A549 (cell line): ENCODE data around the gene NUDT7.

ENCODE experiments used
- CTCF ChIP-seq: fragments of >200 bp; sonication (Bioruptor Twin); formaldehyde crosslinking; IDR thresholded peaks from 3 replicates; pipeline ENCODE4 v1.5.1; 2016
- HOXB5 ChIP-seq: fragments of 250-450 bp; sonication (Bioruptor Pico); IDR thresholded peaks from 2 replicates; pipeline ENCODE4 v1.5.0; 2020; ENCODE audit warnings: mild to moderate bottlenecking, moderate library complexity
- MAX ChIP-seq: IDR thresholded peaks from 2 replicates; pipeline ENCODE4 v1.6.1; 2012

- no peak for TF ChIP-seq MAX
- no peak for TF ChIP-seq HOXB5 (CRISPR knock-in tag)
- no peak for TF ChIP-seq CTCF
These were observed 42.4 kb upstream of the NUDT7 start for GRCh38 chr16:77679901-77680300.
